Mesenchymal stem cell (in vitro differentiated cells and primary cell): ENCODE measurements around the gene HLCS.

Source experiments
- DNase-seq: peaks from one replicate; pipeline ENCODE4 v3.0.0-alpha.2; 2013
- H2AFZ ChIP-seq: one replicate; pipeline ENCODE4 v1.6.1; 2013; ENCODE audit warnings: low read depth, mild to moderate bottlenecking, control low read depth, inconsistent platforms, low read length, moderate library complexity
- H2AK5ac ChIP-seq: 2 replicates; pipeline ENCODE4 v1.6.1; 2013; ENCODE audit warnings: low read length, moderate library complexity, mild to moderate bottlenecking, inconsistent platforms; ENCODE audit not compliant: severe bottlenecking
- H2BK120ac ChIP-seq: one replicate; pipeline ENCODE4 v1.6.1; 2013; ENCODE audit warnings: low read depth, mild to moderate bottlenecking, inconsistent platforms, low read length, moderate library complexity
- H2BK12ac ChIP-seq, 2 experiments: one replicate each; pipeline ENCODE4 v1.6.1; 2013; ENCODE audit warnings: inconsistent platforms in 2 of 2, low read length in 2 of 2, mild to moderate bottlenecking in 2 of 2, moderate library complexity in 2 of 2, control low read depth in 1 of 2
- H2BK15ac ChIP-seq: one replicate; pipeline ENCODE4 v1.6.1; 2013; ENCODE audit warnings: mild to moderate bottlenecking, low read depth, inconsistent platforms; ENCODE audit not compliant: poor library complexity, severe bottlenecking
- H2BK5ac ChIP-seq: 2 replicates; pipeline ENCODE4 v1.6.1; 2013; ENCODE audit warnings: low read depth, mild to moderate bottlenecking, low read length, control low read depth, inconsistent platforms; ENCODE audit not compliant: poor library complexity, severe bottlenecking
- H3K14ac ChIP-seq, 2 experiments: one replicate each; pipeline ENCODE4 v1.6.1; 2013; ENCODE audit warnings: inconsistent platforms in 2 of 2, low read length in 2 of 2, control low read depth in 1 of 2, mild to moderate bottlenecking in 1 of 2, moderate library complexity in 1 of 2
- H3K18ac ChIP-seq, 2 experiments: one replicate each; pipeline ENCODE4 v1.6.1; 2013; ENCODE audit warnings: inconsistent platforms in 2 of 2, low read length in 2 of 2, control low read depth in 1 of 2, low read depth in 1 of 2, mild to moderate bottlenecking in 1 of 2
- H3K23ac ChIP-seq, 2 experiments: one replicate each; pipeline ENCODE4 v1.6.1; 2013; ENCODE audit warnings: inconsistent platforms in 2 of 2, low read length in 2 of 2, mild to moderate bottlenecking in 2 of 2, moderate library complexity in 2 of 2, control low read depth in 1 of 2
- H3K27ac ChIP-seq: 2 replicates; pipeline ENCODE4 v1.5.1; 2013; ENCODE audit warnings: mild to moderate bottlenecking, moderate library complexity, low read length, control low read depth, inconsistent platforms; ENCODE audit not compliant: poor library complexity, severe bottlenecking
- H3K27me3 ChIP-seq, 2 experiments: 2 replicates each; pipeline versions ENCODE4 v1.6.1 to v1.7.0; 2013; ENCODE audit warnings: low read length in 2 of 2, mild to moderate bottlenecking in 2 of 2, moderate library complexity in 2 of 2, control low read depth in 1 of 2, inconsistent platforms in 1 of 2; ENCODE audit not compliant: control insufficient read depth in 1 of 2, insufficient read depth in 1 of 2
- H3K36me3 ChIP-seq, 2 experiments: 2 replicates each; pipeline versions ENCODE4 v1.6.1 to v1.7.0; 2013; ENCODE audit warnings: low read length in 2 of 2, control low read depth in 1 of 2, inconsistent platforms in 1 of 2, low read depth in 1 of 2, mild to moderate bottlenecking in 1 of 2; ENCODE audit not compliant: insufficient read depth in 2 of 2, control insufficient read depth in 1 of 2
- H3K4ac ChIP-seq, 2 experiments: one replicate each; pipeline ENCODE4 v1.6.1; 2013; ENCODE audit warnings: inconsistent platforms in 2 of 2, low read length in 2 of 2, mild to moderate bottlenecking in 2 of 2, moderate library complexity in 2 of 2, control low read depth in 1 of 2, low read depth in 1 of 2
- H3K4me1 ChIP-seq: 2 replicates; pipeline ENCODE4 v1.6.1; 2013; ENCODE audit warnings: low read depth, low read length, control low read depth; ENCODE audit not compliant: control insufficient read depth, insufficient read depth
- H3K4me2 ChIP-seq: 2 replicates; pipeline ENCODE4 v1.6.1; 2013; ENCODE audit warnings: low read length, mild to moderate bottlenecking, inconsistent platforms; ENCODE audit not compliant: poor library complexity, severe bottlenecking
- H3K4me3 ChIP-seq, 2 experiments: 2 replicates each; pipeline versions ENCODE4 v1.5.1 to v1.7.0; 2013; ENCODE audit warnings: low read length in 2 of 2, mild to moderate bottlenecking in 2 of 2, control low read depth in 1 of 2, low read depth in 1 of 2; ENCODE audit not compliant: insufficient read depth in 1 of 2
- H3K79me1 ChIP-seq: replicated peaks from 2 replicates; pipeline ENCODE4 v1.6.1; 2013; ENCODE audit warnings: mild to moderate bottlenecking, control low read depth, low read length, inconsistent platforms; ENCODE audit not compliant: poor library complexity, severe bottlenecking
- H3K9ac ChIP-seq: 2 replicates; pipeline ENCODE4 v1.7.0; 2013; ENCODE audit warnings: mild to moderate bottlenecking, low read length, moderate library complexity
- H3K9me3 ChIP-seq: 2 replicates; pipeline ENCODE4 v1.7.0; 2013; ENCODE audit warnings: mild to moderate bottlenecking, low read length; ENCODE audit not compliant: control insufficient read depth
- H4K8ac ChIP-seq: one replicate; pipeline ENCODE4 v1.6.1; 2013; ENCODE audit warnings: inconsistent platforms, mild to moderate bottlenecking, low read length, moderate library complexity
- H4K91ac ChIP-seq: one replicate; pipeline ENCODE4 v1.6.1; 2013; ENCODE audit warnings: mild to moderate bottlenecking, low read length, inconsistent platforms
- WGBS: methylation state at CpG from one replicate; pipeline ENCODE4 v1.1.7; 2013; ENCODE audit warnings: mixed read lengths; 5-methylcytosine and 5-hydroxymethylcytosine counted together

Gene HLCS

GRCh38 chr21:36980280-36981048 is 14.0 kb upstream of the HLCS start:
- 13% methylated on average over 51 of the region's 53 CpGs for WGBS
- Histone ChIP-seq H3K4ac (peak overlapping the region; percentile 62 to 64), H4K8ac (peak overlapping the region; percentile 94), H3K27me3 (peaks cover 0 to 5% of the 10 kb centered on the region in 2 experiments), H3K18ac (peak overlapping the region; percentile 53 to 61), H2BK12ac (peak overlapping the region in 1 of 2 experiments; percentile 59), H3K27ac (no peak overlapping the region), H3K14ac (peak overlapping the region; percentile 11 to 61), H2AFZ (peak overlapping the region; percentile 83), H2AK5ac (no peak overlapping the region), H3K9me3 (no peaks in the 10 kb centered on the region), H2BK120ac (no peak overlapping the region), H3K9ac (peak overlapping the region; percentile 71), H3K79me1 (peaks cover 11% of the 10 kb centered on the region), H3K23ac (peak overlapping the region in 1 of 2 experiments; percentile 94), H2BK5ac (no peak overlapping the region), H2BK15ac (no peak overlapping the region), H3K36me3 (no peaks in the 10 kb centered on the region), H3K4me2 (peak overlapping the region; percentile 98), H3K4me1 (peaks cover 11% of the 10 kb centered on the region), H3K4me3 (peak overlapping the region; percentile 61 to 77), H4K91ac (peak overlapping the region; percentile 92)
- DNase-seq = peak; percentile 25

DNA sequence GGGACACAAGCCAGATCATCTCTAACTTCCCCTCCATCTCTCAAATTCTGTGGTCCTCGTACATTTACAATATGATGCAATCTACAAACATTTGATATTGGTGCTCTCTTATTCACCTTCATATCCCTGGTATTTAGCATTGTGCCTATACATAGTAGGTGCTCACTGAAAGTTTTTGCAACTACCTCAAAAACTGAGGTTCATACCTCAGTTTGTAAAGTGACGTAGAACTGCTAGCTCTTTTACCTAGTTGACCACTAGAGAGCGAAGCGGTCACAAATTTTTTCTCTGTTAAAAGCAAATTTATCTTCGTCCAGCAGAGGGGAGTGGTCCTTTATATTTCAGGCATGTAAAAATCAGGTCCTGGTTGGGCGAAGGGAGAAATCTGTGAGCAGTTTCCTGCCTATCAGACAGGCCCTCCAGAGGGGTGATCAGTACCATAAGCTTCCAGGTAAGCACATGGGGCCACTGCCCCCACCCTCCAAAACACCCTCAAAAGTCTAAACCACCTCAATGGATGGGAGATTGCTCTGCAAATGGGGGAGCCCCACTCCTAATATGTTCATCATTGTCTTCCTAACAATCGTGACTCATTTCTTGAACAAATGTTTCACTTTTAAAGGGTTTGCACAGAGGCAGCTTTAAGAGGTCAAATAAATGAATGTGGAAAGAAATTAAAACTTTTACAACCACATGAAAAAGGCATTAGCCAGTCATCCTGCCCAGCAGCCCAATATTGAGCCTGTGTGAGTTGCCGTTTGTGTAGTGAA is 10.6 kb upstream of the HLCS start:
- 35% methylated on average over 6 of the region's 8 CpGs for WGBS
- H2BK12ac ChIP-seq = no peak overlapping the region
- H3K27ac ChIP-seq = no peak overlapping the region

GRCh38 chr21:36976228-36976861 is 9.9 kb upstream of the HLCS start:
- Histone ChIP-seq H2BK5ac (no peak overlapping the region), H3K9me3 (no peaks in the 10 kb centered on the region), H3K36me3 (no peaks in the 10 kb centered on the region), H3K27ac (no peak overlapping the region), H2BK12ac (no peak overlapping the region), H2AK5ac (no peak overlapping the region), H3K4me1 (peaks cover 11% of the 10 kb centered on the region), H3K79me1 (peaks cover 17% of the 10 kb centered on the region), H2BK15ac (no peak overlapping the region), H3K9ac (no peak overlapping the region), H2BK120ac (no peak overlapping the region), H3K4ac (no peak overlapping the region), H3K4me3 (no peak overlapping the region), H2AFZ (no peak overlapping the region), H3K4me2 (no peak overlapping the region), H3K18ac (no peak overlapping the region), H4K91ac (no peak overlapping the region), H3K27me3 (peaks cover 0 to 5% of the 10 kb centered on the region in 2 experiments), H3K14ac (no peak overlapping the region), H3K23ac (no peak overlapping the region), H4K8ac (no peak overlapping the region)
- 92% methylated on average over 4 of the region's 5 CpGs for WGBS
- DNase-seq = no peak

More for the DNA sequence above, 10.6 kb upstream of the HLCS start:
- Histone ChIP-seq H3K4me2 (no peak overlapping the region), H3K4me3 (peak overlapping the region in 1 of 2 experiments; percentile 61), H3K9me3 (no peaks in the 10 kb centered on the region), H3K4me1 (peaks cover 11% of the 10 kb centered on the region), H3K27me3 (peaks cover 0 to 5% of the 10 kb centered on the region in 2 experiments), H2AFZ (no peak overlapping the region), H3K9ac (peak overlapping the region; percentile 50), H2AK5ac (no peak overlapping the region), H2BK5ac (no peak overlapping the region), H2BK15ac (no peak overlapping the region), H2BK120ac (no peak overlapping the region), H4K91ac (no peak overlapping the region), H3K23ac (no peak overlapping the region), H3K18ac (peak overlapping the region in 1 of 2 experiments; percentile 77), H3K79me1 (peaks cover 17% of the 10 kb centered on the region), H3K36me3 (no peaks in the 10 kb centered on the region), H3K14ac (no peak overlapping the region), H3K4ac (no peak overlapping the region), H4K8ac (peak overlapping the region; percentile 94)
- peak; percentile 83 for DNase-seq

DNA sequence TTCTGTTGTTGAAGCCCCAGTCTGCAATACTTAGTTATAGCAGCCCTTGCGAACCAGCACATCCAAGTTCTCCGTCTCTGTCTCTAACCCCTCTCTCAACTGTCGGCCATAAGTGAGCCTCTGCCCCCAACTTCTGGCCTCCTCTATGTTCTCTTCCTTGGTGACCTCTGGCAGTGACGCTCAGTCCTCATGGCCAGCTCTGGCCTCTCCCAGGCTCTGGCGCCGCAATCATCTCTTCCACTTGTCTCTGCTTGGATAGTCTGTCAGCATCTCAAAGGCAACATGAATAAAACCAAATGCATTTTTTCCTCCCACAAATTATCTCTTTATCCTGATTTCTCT is 8.4 kb upstream of the HLCS start:
- H3K79me1 ChIP-seq = peaks cover 11% of the 10 kb centered on the region
- WGBS = 90% methylated on average over 6 of the region's 6 CpGs
- DNase-seq = no peak
- H4K91ac ChIP-seq = no peak overlapping the region
- no peak overlapping the region for H2AFZ ChIP-seq
- no peaks in the 10 kb centered on the region for H3K36me3 ChIP-seq
- no peak overlapping the region for H3K4me2 ChIP-seq
- no peak overlapping the region for H3K18ac ChIP-seq
- no peak overlapping the region for H3K14ac ChIP-seq
- H3K4me1 ChIP-seq = peaks cover 5% of the 10 kb centered on the region
- H2AK5ac ChIP-seq = no peak overlapping the region
- no peak overlapping the region for H4K8ac ChIP-seq
- H3K9me3 ChIP-seq = no peaks in the 10 kb centered on the region
- no peak overlapping the region for H3K9ac ChIP-seq
- no peak overlapping the region for H2BK15ac ChIP-seq
- H2BK5ac ChIP-seq = no peak overlapping the region
- H2BK120ac ChIP-seq = no peak overlapping the region
- H3K4me3 ChIP-seq = no peak overlapping the region
- no peak overlapping the region for H3K23ac ChIP-seq
- no peak overlapping the region for H3K4ac ChIP-seq
- no peak overlapping the region for H3K27ac ChIP-seq
- no peak overlapping the region for H2BK12ac ChIP-seq
- no peaks in the 10 kb centered on the region for H3K27me3 ChIP-seq
